ENCODE measurements around the gene HCST.
"Not testable (repeated sequence)": the region's sequence is repeated elsewhere in the genome, so short reads cannot be mapped to it uniquely, and the experiment has no call there.

HCST gene

DNA sequence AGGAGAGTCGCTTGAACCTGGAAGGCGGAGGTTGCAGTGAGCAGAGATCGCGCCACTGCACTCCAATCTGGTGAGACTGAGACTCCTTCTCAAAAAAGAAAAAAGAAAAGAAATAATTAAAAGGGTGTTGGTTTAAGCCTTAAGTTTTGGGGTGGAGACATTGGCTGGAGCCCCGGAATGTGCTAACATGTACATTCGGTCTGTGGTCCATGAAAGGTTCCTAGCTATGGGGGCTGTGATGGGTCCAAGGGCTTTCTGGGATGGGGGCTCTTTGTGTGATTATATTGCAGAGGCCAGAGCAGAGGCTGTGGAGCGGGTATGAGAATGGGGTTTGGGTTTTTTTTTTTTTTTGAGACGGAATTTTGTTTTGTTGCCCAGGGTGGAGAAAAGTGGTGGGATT, 16.4 kb upstream of the HCST start:
- no peak for DNase-seq (ENCODE audit: low read depth in 1 of 2, low spot score in 1 of 2)
- no peak for TF ChIP-seq JUND (IDR thresholded peaks at IDR 0.05; ENCODE audit: low read depth)
- in situ Hi-C loops (cut with HindIII; ENCODE audit: low pct_unique_long_range_greater_than_20kb, low sequenced_read_pairs) = no loop called here

DNA sequence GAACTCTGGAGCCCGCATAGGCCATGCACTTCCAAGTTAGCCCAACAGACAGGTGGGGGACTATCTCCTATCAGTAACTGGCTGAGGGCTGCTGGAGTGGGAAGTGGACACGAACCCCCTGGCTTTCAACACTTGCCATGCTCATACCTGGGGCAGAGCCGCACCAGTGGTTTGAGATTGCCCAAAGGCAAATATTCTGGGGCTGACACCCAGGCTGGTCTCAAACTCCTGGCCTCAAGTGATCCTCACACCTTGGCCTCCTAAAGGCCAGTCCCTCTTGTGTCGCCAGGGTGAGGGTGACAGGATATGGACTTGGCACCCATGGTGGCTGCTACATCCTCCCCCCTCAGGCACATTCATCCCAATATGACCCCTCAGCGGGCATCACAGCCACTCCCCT, 15.1 kb upstream of the HCST start:
- no peak for DNase-seq (ENCODE audit: low read depth in 1 of 2, low spot score in 1 of 2)
- in situ Hi-C loops (cut with HindIII; ENCODE audit: low pct_unique_long_range_greater_than_20kb, low sequenced_read_pairs) = no loop called here
- TF ChIP-seq JUND (IDR thresholded peaks at IDR 0.05; ENCODE audit: low read depth) = no peak

DNA sequence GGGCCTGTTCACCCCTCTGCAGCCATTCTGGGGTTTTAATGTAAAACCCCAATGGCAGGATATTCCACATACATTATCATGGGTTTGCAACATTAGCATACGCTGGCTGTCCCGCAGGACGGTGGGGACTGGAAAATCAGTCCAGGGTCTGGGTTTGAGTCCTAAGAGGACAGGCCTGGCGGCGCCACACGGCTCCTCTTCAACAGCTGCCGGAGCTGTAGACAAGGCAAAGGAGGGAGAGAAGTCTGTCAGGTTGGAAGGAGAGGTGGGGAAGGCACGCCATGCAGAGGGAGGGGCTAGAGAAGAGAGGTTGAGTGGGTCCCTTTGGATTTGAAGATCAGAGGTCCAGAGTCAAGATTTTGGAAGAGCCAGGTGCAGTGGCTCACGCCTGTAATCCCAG, 13.9 kb upstream of the HCST start:
- DNase-seq (ENCODE audit: low read depth in 1 of 2, low spot score in 1 of 2) = no peak
- in situ Hi-C loops (cut with HindIII; ENCODE audit: low pct_unique_long_range_greater_than_20kb, low sequenced_read_pairs) = no loop called here
- no peak for TF ChIP-seq JUND (IDR thresholded peaks at IDR 0.05; ENCODE audit: low read depth)

DNA sequence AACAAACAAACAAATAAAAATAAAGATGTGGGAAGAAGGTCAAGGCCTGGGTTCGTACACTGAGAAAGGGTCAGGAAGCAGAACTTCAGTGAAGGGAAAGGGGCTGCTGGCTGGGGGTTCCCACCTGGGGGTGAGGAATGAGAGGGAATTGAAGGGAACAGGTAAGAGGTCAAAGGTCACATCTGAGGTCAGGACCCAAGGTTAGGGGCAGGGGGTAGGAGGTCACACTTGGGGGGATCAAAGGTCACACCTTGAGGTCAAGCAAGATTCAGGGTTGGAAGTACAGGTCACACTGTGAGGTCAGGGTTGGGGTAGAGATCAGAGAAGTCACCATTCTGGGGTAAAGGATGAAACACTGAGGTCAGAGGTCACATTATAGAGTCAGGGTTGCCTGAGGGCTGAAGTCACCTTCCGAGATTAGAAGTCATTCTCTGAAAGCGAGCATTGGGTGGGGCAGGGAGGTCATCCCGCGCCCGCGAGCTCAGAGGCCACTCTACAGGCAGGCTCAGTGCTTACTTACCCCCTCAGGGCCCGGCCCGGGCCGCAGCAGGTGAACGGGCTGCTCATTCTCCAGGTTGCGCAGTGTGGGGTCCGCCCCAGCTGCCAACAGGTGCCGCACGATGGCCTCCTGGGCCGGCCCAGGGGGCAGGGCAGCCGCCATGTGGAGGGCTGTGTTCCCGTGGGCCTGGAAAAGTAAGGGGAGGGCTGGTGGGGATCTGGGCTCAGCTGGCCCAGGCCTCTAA, 12.8 kb upstream of the HCST start:
- TF ChIP-seq JUND (IDR thresholded peaks at IDR 0.05; ENCODE audit: low read depth) = no peak
- in situ Hi-C loops (cut with HindIII; ENCODE audit: low pct_unique_long_range_greater_than_20kb, low sequenced_read_pairs) = no loop called here
- DNase-seq (ENCODE audit: low read depth in 1 of 2, low spot score in 1 of 2) = no peak

DNA sequence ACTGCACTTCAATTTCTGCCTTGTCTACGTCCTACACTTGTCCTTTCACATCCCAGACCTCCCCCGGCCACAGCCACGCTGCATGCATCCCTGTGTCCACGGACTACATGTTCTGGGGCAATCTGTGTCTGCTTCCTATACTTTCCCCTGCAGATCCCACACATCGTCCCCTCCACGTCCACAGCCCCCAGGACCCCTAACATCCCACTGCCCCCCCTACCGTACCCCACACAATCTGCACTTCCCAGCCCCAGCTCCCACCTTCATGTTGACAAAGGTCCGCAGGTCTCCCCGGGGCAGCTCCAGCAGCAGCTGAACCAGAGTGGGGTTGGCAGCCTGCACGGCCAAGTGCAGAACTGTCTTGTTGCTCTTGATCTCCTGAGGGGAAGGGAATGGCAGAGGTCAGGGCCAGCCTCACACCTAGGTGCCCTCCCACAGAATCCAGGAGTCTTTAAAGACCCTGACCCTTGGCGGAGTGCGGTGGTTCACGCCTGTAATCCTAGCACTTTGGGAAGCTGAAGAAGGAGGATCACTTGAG, 12.1 kb upstream of the HCST start:
- in situ Hi-C loops (cut with HindIII; ENCODE audit: low pct_unique_long_range_greater_than_20kb, low sequenced_read_pairs) = no loop called here
- no peak for TF ChIP-seq JUND (IDR thresholded peaks at IDR 0.05; ENCODE audit: low read depth)

DNA sequence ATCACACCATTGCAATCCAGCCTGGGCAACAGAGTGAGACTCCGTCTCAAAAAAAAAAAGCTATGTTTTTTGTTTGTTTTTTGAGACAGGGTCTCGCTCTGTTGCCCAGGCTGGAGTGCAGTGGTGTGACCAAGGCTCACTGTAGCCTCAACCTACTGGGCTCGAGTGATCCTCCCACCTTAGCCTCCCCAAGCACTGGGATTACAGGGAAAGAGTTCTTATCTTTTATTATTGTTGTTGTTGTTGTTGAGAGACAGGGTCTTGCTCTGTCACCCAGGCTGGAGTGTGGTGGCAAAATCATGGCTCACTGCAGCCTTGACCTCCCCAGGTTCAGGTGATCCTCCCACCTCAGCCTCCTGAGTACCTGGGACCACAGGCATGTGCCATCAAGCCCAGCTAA, 10.5 kb upstream of the HCST start:
- DNase-seq (ENCODE audit: low read depth in 1 of 2, low spot score in 1 of 2); in situ Hi-C loops (cut with HindIII; ENCODE audit: low pct_unique_long_range_greater_than_20kb, low sequenced_read_pairs): not testable (repeated sequence)

More for the DNA sequence above, 12.1 kb upstream of the HCST start:
- DNase-seq (ENCODE audit: low read depth in 1 of 2, low spot score in 1 of 2) = no peak

DNA sequence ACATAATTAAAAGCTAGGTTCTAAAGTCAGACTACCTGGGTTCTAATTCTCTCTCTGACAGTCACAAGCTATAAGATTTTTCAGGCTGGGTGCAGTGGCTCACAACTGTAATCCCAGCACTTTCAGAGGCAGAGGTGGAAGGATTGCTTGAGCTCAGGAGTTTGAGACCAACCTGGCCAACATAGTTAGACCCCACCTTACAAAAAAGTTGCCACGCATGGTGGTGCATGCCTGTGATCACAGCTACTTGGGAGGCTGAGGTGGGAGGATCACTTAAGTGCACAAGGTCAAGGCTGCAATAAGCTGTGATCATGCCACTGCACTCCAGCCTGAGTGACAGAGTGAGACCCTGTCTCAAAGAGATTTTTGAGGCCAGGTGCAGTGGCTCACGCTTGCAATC, 8.0 kb upstream of the HCST start:
- in situ Hi-C loops (cut with HindIII; ENCODE audit: low pct_unique_long_range_greater_than_20kb, low sequenced_read_pairs) = no loop called here
- TF ChIP-seq JUND (IDR thresholded peaks at IDR 0.05; ENCODE audit: low read depth) = no peak
- no peak for DNase-seq (ENCODE audit: low read depth in 1 of 2, low spot score in 1 of 2)

DNA sequence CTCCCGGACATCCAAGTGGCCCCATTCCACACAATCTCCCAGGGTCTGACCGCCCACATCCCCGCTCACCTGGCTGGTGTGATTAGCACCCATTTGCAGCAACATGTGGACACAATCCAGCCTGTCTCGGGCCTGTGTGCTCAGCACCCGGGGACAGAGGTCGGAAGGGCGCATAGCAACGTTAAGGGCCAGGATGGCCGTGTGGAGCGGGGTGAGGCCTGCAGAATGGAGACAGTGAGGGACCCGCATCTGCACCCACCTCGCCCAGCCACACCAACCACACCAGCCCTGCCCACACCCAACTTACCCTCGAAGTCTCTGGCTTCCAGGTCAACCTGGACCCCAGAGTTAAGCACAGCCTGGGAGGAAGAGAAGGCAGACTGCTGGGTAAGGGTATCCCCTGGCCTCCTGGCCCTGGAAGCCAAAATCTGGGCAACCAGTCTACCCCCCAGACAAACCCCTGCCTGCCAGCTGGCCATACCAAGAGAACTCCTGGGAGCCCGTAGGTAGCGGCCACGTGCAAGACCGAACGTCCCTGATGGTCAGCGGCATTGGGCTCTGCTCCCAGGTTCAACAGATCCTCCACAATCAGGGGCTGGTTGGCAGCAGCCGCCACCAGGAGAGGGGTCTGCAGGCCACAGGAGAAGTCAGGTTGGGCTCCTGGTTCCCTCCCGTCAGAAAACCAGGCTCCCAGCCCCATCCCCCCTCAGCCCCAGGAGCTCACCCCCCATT, 6.3 kb upstream of the HCST start:
- in situ Hi-C loops (cut with HindIII; ENCODE audit: low pct_unique_long_range_greater_than_20kb, low sequenced_read_pairs) = no loop called here
- no peak for TF ChIP-seq JUND (IDR thresholded peaks at IDR 0.05; ENCODE audit: low read depth)
- no peak for DNase-seq (ENCODE audit: low read depth in 1 of 2, low spot score in 1 of 2)

DNA sequence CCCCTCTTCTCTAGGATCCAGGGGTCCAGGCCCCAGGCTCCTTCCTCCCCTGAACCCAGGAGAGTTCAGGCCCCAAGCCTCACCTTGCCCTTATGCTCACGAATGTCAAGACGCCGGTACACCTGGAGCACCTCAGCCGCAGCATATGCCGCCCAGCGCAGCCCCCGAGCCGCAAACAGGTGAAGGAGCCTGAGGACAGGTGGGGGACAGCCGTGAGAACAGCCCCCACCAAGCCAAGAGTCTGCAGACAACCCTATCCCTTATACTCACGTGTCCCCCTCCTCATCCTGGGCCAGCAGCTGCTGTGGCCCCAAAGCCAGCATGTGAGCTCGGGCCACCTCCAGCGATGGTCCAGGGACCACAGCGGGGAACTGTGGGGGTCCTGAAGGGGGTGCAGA, 5.7 kb upstream of the HCST start:
- no peak for TF ChIP-seq JUND (IDR thresholded peaks at IDR 0.05; ENCODE audit: low read depth)
- in situ Hi-C loops (cut with HindIII; ENCODE audit: low pct_unique_long_range_greater_than_20kb, low sequenced_read_pairs) = no loop called here
- no peak for DNase-seq (ENCODE audit: low read depth in 1 of 2, low spot score in 1 of 2)

DNA sequence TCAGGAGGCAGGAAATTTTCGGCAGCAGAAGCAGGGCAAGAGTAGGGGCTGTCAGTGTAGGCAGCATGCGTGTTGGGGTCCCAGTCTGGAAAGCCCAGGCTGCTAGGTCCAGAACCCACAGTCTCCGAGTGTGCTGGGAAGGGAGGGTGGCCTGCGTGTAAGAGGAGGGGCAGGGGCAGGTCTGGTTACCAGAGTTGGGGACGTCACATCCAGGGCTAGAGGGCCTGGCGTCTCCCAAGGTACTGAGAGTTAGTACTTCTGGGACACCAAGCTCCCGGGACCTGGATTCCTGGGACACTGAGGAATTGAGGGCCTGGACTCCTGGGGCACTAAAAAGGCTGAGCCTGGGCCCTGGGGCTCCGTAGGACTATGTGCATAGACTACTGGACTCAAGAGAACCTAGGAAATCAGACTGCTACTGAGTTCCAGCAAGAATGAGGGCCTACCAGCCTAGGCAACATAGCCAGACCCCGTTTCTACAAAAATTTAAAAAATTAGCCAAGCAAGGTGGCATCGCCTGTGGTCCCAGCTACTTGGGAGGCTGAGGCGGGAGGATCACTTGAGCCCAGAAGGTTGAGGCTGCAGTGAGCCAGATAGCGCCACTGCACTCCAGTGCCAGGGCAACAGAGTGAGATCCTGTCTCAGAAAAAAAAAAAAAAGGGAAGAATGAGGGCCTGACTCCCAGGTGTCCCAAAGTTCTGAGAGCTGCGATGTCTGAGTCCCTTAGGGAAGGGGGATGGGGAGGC, 4.5 kb upstream of the HCST start:
- DNase-seq (ENCODE audit: low read depth in 1 of 2, low spot score in 1 of 2) = no peak
- TF ChIP-seq JUND (IDR thresholded peaks at IDR 0.05; ENCODE audit: low read depth) = no peak
- in situ Hi-C loops (cut with HindIII; ENCODE audit: low pct_unique_long_range_greater_than_20kb, low sequenced_read_pairs) = no loop called here

DNA sequence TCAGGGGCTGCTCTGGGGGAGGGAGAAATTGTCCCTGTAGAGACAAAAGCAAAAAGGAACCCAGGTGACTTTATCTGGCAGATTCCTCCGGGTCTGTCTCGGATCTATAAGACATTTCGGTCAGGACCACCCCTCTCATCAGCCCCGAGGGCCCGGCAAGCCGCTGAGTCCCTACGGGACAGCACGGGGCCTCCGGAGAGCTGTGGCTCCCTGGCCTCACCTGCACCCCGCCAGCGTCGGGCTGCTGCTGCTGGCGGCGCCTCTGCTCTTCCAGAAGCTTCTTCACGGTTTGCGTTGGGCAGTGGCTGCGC, 3.9 kb upstream of the HCST start:
- no peak for DNase-seq (ENCODE audit: low read depth in 1 of 2, low spot score in 1 of 2)
- no peak for TF ChIP-seq JUND (IDR thresholded peaks at IDR 0.05; ENCODE audit: low read depth)
- in situ Hi-C loops (cut with HindIII; ENCODE audit: low pct_unique_long_range_greater_than_20kb, low sequenced_read_pairs) = no loop called here

DNA sequence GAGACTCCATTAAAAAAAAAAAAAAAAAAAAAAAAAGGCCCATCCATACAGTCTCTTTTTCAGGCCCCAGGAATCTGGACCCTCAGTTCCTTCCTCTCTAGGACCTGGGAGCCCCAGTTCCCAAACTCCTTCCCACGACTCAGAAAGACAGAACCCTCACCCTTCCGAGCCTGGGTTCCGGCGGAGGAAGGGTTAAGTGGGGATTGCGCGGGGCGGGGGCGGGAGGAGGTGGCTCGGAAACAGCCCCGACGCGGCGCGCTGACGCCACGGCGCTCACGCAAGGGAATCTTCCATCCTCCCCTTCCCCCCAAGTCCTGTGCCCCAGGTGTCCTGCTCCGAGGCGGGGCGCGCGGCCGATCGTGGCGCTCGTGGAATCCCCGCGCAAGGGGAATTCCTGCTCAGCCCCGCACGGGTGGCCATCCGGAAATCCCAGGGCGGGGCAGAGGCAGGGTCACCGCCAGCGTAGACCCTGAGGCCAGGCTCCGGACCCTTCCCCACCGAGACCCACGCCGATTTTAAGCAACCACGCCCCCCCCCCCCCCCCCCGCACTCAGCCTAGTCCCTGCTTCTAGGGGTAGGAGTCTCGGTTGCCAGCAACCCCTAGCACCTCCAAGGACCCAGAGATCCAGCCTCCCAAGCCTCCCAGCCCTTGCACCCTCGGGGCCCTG, 2.6 kb upstream of the HCST start:
- peak; percentile 81 to 89 for DNase-seq (ENCODE audit: low read depth in 1 of 2, low spot score in 1 of 2)
- in situ Hi-C loops (cut with HindIII; ENCODE audit: low pct_unique_long_range_greater_than_20kb, low sequenced_read_pairs) = no loop called here

More for the DNA sequence above, 2.6 kb upstream of the HCST start:
- no peak for TF ChIP-seq JUND (IDR thresholded peaks at IDR 0.05; ENCODE audit: low read depth)
